HepG2 (cell line): ENCODE results near the gene TLCD3B. TPM values are rescaled to one million over a fixed set of nuclear protein-coding genes. Genes with fewer than 3 reads are reported as not detected.

Source experiments
- AHR ChIP-seq: IDR thresholded peaks from 2 replicates; pipeline ENCODE4 v1.6.1; 2018; ENCODE audit warnings: missing genetic modification reagents, missing compliant biosample characterization
- ARID4A ChIP-seq: sonication (generic); formaldehyde crosslinking; IDR thresholded peaks from 2 replicates; pipeline ENCODE4 v1.5.0; 2020; ENCODE audit warnings: mild to moderate bottlenecking, missing genetic modification reagents, borderline replicate concordance
- BRD4 ChIP-seq: sonication (generic); formaldehyde crosslinking; IDR thresholded peaks from 2 replicates; pipeline ENCODE4 v1.4.0; 2020; ENCODE audit warnings: missing genetic modification reagents
- JUN ChIP-seq: sonication (generic); formaldehyde crosslinking; IDR thresholded peaks from 2 replicates; pipeline ENCODE4 v1.4.0; 2020; ENCODE audit warnings: mild to moderate bottlenecking, missing genetic modification reagents
- KDM3A ChIP-seq: IDR thresholded peaks from 2 replicates; pipeline ENCODE4 v1.6.1; 2018; ENCODE audit warnings: low read depth, missing compliant biosample characterization
- MLXIP ChIP-seq: sonication (generic); formaldehyde crosslinking; IDR thresholded peaks from 2 replicates; pipeline ENCODE4 v1.9.0; 2021; ENCODE audit warnings: missing genetic modification reagents, borderline replicate concordance
- NFRKB ChIP-seq: fragments of 450-650 bp; IDR thresholded peaks from 2 replicates; pipeline ENCODE4 v1.6.1; 2017
- TEAD3 ChIP-seq: optimal IDR thresholded peaks from 2 replicates; pipeline ENCODE3; 2016; ENCODE audit warnings: borderline replicate concordance
- THYN1 ChIP-seq: sonication (generic); formaldehyde crosslinking; IDR thresholded peaks from 2 replicates; pipeline ENCODE4 v1.8.1; 2023; ENCODE audit warnings: low read depth, mild to moderate bottlenecking, moderate library complexity, missing genetic modification reagents, borderline replicate concordance
- ZBTB42 ChIP-seq: sonication (generic); formaldehyde crosslinking; IDR thresholded peaks from 2 replicates; pipeline ENCODE4 v1.5.0; 2020; ENCODE audit warnings: mild to moderate bottlenecking, missing genetic modification reagents
- ZFP36L1 ChIP-seq: sonication (generic); formaldehyde crosslinking; IDR thresholded peaks from 2 replicates; pipeline ENCODE4 v1.8.0; 2022; ENCODE audit warnings: mild to moderate bottlenecking, missing genetic modification reagents, moderate library complexity
- ZHX1 ChIP-seq: sonication (generic); formaldehyde crosslinking; IDR thresholded peaks from 2 replicates; pipeline ENCODE4 v1.8.1; 2022; ENCODE audit warnings: low read depth, mild to moderate bottlenecking, missing genetic modification reagents
- ZNF276 ChIP-seq: sonication (generic); formaldehyde crosslinking; IDR thresholded peaks from 2 replicates; pipeline ENCODE4 v1.4.0; 2020; ENCODE audit warnings: mild to moderate bottlenecking, low read depth, missing genetic modification reagents
- ZNF468 ChIP-seq: sonication (generic); formaldehyde crosslinking; IDR thresholded peaks from 2 replicates; pipeline ENCODE4 v1.8.0; 2022; ENCODE audit warnings: mild to moderate bottlenecking, moderate library complexity, missing genetic modification reagents
- ZNF652 ChIP-seq: IDR thresholded peaks from 2 replicates; pipeline ENCODE4 v1.6.1; 2016; ENCODE audit warnings: low read depth, borderline replicate concordance
- ZNF839 ChIP-seq: sonication (generic); formaldehyde crosslinking; IDR thresholded peaks from 2 replicates; pipeline ENCODE4 v1.4.0; 2020; ENCODE audit warnings: missing genetic modification reagents, mild to moderate bottlenecking, borderline replicate concordance
- polyA plus RNA-seq, 8 experiments: library from polyadenylated mRNA; depleted of rRNA in 3 of 8; stranded (reverse) in 7 of 8; unstranded in 1 of 8; fragments of >200 nt; fragmentation: Illumina TruSeq in 4 of 8; extraction: Trizol in 4 of 8; gene quantifications; 2 replicates each; pipeline versions ENCODE4 v1.2.1 to v1.2.3, GENCODE V29; 2011 to 2016; ENCODE audit warnings: low read depth in 4 of 8, missing spikeins in 1 of 8, mixed read lengths in 1 of 8; ENCODE audit not compliant: insufficient read depth in 1 of 8
- total RNA-seq, 5 experiments: library from RNA; depleted of rRNA; stranded (reverse); fragments of >200 nt; fragmentation: Illumina TruSeq; extraction: Trizol; gene quantifications; 2 replicates each; pipeline ENCODE4 v1.2.3, GENCODE V29; 2016; ENCODE audit warnings: low read depth in 1 of 5

TLCD3B gene
- total and polyA plus RNA-seq, 2 of the 13 experiments (the other 11 are each of a cell fraction or from before 2014, with no cell fraction given), result not detected

GRCh38 chr16:30054959-30055553 is 24.0 kb upstream of the TLCD3B start (continued):
- TF ChIP-seq ZHX1 (CRISPR knock-in tag) (0 out of 2 replicates have a peak, but pooled peaks have one; percentile 37), NFRKB (no peak), THYN1 (CRISPR knock-in tag) (no peak), BRD4 (CRISPR knock-in tag) (no peak), ZFP36L1 (no peak), ZNF468 (no peak), MLXIP (CRISPR knock-in tag) (no peak), ARID4A (CRISPR knock-in tag) (no peak; the same call in 1 of the 2 replicates), AHR (CRISPR knock-in tag) (peak; percentile 60; the same call in 1 of the 2 replicates), ZNF839 (CRISPR knock-in tag) (no peak), ZNF652 (CRISPR knock-in tag) (no peak), KDM3A (CRISPR knock-in tag) (no peak), TEAD3 (CRISPR knock-in tag) (peak; percentile 69), JUN (CRISPR knock-in tag) (0 out of 2 replicates have a peak, but pooled peaks have one; percentile 48), ZBTB42 (no peak), ZNF276 (CRISPR knock-in tag) (no peak)
